ENCODE results near the gene RPS10. TPM values are rescaled to one million over a fixed set of nuclear protein-coding genes. Genes with fewer than 3 reads are reported as not detected.
A peak's percentile ranks its signal among the peaks of the same experiment; 100 is the strongest.

RPS10 gene
- total RNA-seq, 3 donors from 2014 or later (not counting 1 experiment from before 2014, with no cell fraction given) = 916 to 1,058 (median 1,045) TPM

DNA sequence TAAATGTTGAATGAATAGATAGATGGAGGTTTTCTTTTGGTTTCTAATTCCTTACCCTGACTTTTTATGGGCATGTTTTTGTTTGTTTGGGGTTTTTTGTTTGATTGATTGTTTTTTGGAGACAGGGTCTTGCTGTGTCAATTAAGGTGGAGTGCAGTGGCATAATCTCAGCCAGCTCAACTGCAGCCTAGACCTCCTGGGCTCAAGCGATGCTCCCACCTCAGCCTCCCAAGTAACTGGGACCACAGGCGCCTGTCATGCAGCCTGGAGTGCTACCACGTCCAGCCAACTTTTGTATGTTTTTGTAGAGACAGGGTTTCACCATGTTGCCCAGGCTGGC, 31.9 kb downstream of the RPS10 start:
- no peaks in the 10 kb centered on the region for H3K9me3 ChIP-seq (ENCODE audit: control insufficient read depth, insufficient read depth, low read length)
- no peak for TF ChIP-seq CTCF (IDR thresholded peaks at IDR 0.05)
- H3K27ac ChIP-seq (ENCODE audit: low read length) = no peak overlapping the region
- Mint-ChIP-seq H3K4me3 (peak overlapping the region; percentile 50), H3K27me3 (ENCODE audit: low read depth in 2 of 2) (no peaks in the 10 kb centered on the region), H3K36me3 (no peaks in the 10 kb centered on the region), H3K9me3 (no peaks in the 10 kb centered on the region), H3K4me1 (peaks cover 9 to 21% of the 10 kb centered on the region in 2 donors), H3K27ac (peak overlapping the region in 1 of 2 donors; percentile 45)
- no peak for DNase-seq
- intact Hi-C loops (cut with micrococcal nuclease) = loop anchor here (5.0 kb wide), 1 partner anchor 157 kb away; the partner anchor contains the start of gene HMGA1
- H3K36me3 ChIP-seq (ENCODE audit: control insufficient read depth, insufficient read depth, low read length) = no peaks in the 10 kb centered on the region
- no peak overlapping the region for H3K4me3 ChIP-seq (ENCODE audit: low read length)
- H3K27me3 ChIP-seq (ENCODE audit: control insufficient read depth, insufficient read depth, low read length) = no peaks in the 10 kb centered on the region
- peaks cover 17% of the 10 kb centered on the region for H3K4me1 ChIP-seq (ENCODE audit: control insufficient read depth, insufficient read depth, low read length)
- ATAC-seq = no peak
- WGBS (ENCODE audit: insufficient coverage) = 90% methylated on average over 3 of the region's 3 CpGs

DNA sequence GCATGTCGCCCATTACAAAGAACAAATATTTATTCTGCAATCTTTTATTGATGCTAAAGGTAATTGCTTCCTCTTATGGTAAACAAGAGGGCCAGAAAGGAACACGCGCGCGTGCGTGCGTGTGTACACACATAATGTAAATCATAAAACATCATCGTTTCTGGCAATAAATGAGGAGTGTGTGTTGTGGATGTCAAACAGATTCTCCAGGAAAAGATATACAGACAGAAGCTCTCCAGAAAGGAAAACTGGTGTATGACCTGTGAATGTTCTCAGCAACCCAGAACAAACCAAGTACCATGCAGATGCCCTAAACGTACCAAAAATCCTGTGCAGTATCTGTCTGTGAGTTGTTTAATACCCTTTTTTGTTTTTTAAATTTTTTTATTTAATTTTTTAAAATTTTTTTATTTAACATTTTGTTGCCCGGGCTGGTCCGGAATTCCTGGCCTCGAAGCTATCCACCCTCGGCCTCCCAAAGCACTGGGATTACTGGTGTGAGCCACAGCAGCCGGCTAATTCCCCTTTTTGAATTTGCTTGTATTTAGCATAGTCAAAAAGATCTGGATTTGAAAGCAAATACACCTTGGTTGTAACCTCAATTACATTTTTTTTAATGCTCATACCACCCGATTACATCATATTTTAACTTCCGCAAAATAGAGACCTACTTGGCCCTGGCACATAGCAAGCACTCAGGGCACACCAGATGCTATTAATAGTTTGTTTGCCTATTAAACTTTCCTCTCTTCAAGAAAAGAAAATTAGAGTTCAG, 32.5 kb downstream of the RPS10 start:
- DNase-seq (no peak), ATAC-seq (no peak)
- Histone ChIP-seq H3K36me3 (ENCODE audit: control insufficient read depth, insufficient read depth, low read length) (no peaks in the 10 kb centered on the region), H3K27me3 (ENCODE audit: control insufficient read depth, insufficient read depth, low read length) (no peaks in the 10 kb centered on the region), H3K9me3 (ENCODE audit: control insufficient read depth, insufficient read depth, low read length) (no peaks in the 10 kb centered on the region), H3K4me1 (ENCODE audit: control insufficient read depth, insufficient read depth, low read length) (peaks cover 17% of the 10 kb centered on the region), H3K27ac (ENCODE audit: low read length) (peak overlapping the region; percentile 59), H3K4me3 (ENCODE audit: low read length) (peak overlapping the region; percentile 56)
- peak overlapping the region; percentile 50 for H3K4me3 Mint-ChIP-seq
- intact Hi-C loops (cut with micrococcal nuclease) = loop anchor here (5.0 kb wide), 1 partner anchor 156 kb away; the partner anchor contains the start of gene HMGA1
- no peaks in the 10 kb centered on the region for H3K36me3 Mint-ChIP-seq
- H3K4me1 Mint-ChIP-seq = peaks cover 9 to 22% of the 10 kb centered on the region in 2 donors
- TF ChIP-seq CTCF (IDR thresholded peaks at IDR 0.05) = no peak
- no peaks in the 10 kb centered on the region for H3K27me3 Mint-ChIP-seq (ENCODE audit: low read depth in 2 of 2)
- peak overlapping the region in 1 of 2 donors; percentile 45 for H3K27ac Mint-ChIP-seq
- 56% methylated on average over 7 of the region's 16 CpGs for WGBS (ENCODE audit: insufficient coverage)
- H3K9me3 Mint-ChIP-seq = no peaks in the 10 kb centered on the region

GRCh38 chr6:34392497-34393190, 33.2 kb downstream of the RPS10 start, which contains the start of gene NUDT3:
Gene NUDT3 (minus strand): TSS chr6:34392669. CDS start chr6:34392362, 307 bp downstream.
- H3K27ac Mint-ChIP-seq = peak within 1 kb of the TSS in 1 of 2 donors; percentile 45
- Histone ChIP-seq H3K4me1 (ENCODE audit: control insufficient read depth, insufficient read depth, low read length) (peaks cover 17% of the 10 kb centered on the region), H3K9me3 (ENCODE audit: control insufficient read depth, insufficient read depth, low read length) (no peaks in the 10 kb centered on the region), H3K4me3 (ENCODE audit: low read length) (peak within 1 kb of the TSS; percentile 58), H3K36me3 (ENCODE audit: control insufficient read depth, insufficient read depth, low read length) (no peaks in the 10 kb centered on the region), H3K27me3 (ENCODE audit: control insufficient read depth, insufficient read depth, low read length) (no peaks in the 10 kb centered on the region), H3K27ac (ENCODE audit: low read length) (peak within 1 kb of the TSS; percentile 65)
- peaks cover 9 to 22% of the 10 kb centered on the region in 2 donors for H3K4me1 Mint-ChIP-seq
- ATAC-seq (peak; percentile 86 to 95 (median 88)), DNase-seq (peak; percentile 93 to 98)
- no peaks in the 10 kb centered on the region for H3K27me3 Mint-ChIP-seq (ENCODE audit: low read depth in 2 of 2)
- no peaks in the 10 kb centered on the region for H3K9me3 Mint-ChIP-seq
- under 1% methylated on average over 87 of the region's 87 CpGs for WGBS (ENCODE audit: insufficient coverage)
- H3K4me3 Mint-ChIP-seq = peak within 1 kb of the TSS; percentile 50
- peak; percentile 77 for TF ChIP-seq CTCF (IDR thresholded peaks at IDR 0.05)
- H3K36me3 Mint-ChIP-seq = no peaks in the 10 kb centered on the region
- intact Hi-C loops (cut with micrococcal nuclease) = loop anchor here (1.0 to 5.0 kb wide), 2 partner anchors 155 to 196 kb away; partner anchors contain the start of gene HMGA1

Measured in natural killer cell (primary cell).